Natural killer cell (primary cell): Measurements from ENCODE around the gene IL31. TPM values are rescaled to one million over a fixed set of nuclear protein-coding genes. Genes with fewer than 3 reads are reported as not detected.

ENCODE experiments used
- ATAC-seq, 3 donors: fragments of 150-1000 bp in 2 of 3; fragments of 200-7000 bp in 1 of 3; cut with Tn5 transposase; 1 replicate in 1 of 3; 2 replicates in 2 of 3; pipeline ENCODE4 v1.10.0; 2021; ENCODE audit warnings: mild to moderate bottlenecking in 2 of 3, moderate library complexity in 2 of 3
- DNase-seq, 2 donors: peaks; one replicate each; pipeline versions ENCODE4 v3.0.0 to v3.0.0-alpha.2; 2013 to 2021; ENCODE audit warnings: mixed read lengths in 1 of 2
- H3K27ac ChIP-seq: one replicate; pipeline ENCODE4 v1.5.1; 2013; ENCODE audit warnings: mild to moderate bottlenecking, low read length
- H3K27me3 ChIP-seq: one replicate; pipeline ENCODE4 v1.6.1; 2013; ENCODE audit warnings: low read length; ENCODE audit not compliant: control insufficient read depth, insufficient read depth
- H3K36me3 ChIP-seq: one replicate; pipeline ENCODE4 v1.6.1; 2013; ENCODE audit warnings: low read length; ENCODE audit not compliant: control insufficient read depth, insufficient read depth
- H3K4me1 ChIP-seq: one replicate; pipeline ENCODE4 v1.6.1; 2013; ENCODE audit warnings: low read length; ENCODE audit not compliant: control insufficient read depth, insufficient read depth
- H3K4me3 ChIP-seq: one replicate; pipeline ENCODE4 v1.5.1; 2013; ENCODE audit warnings: low read length
- H3K9me3 ChIP-seq: one replicate; pipeline ENCODE4 v1.6.1; 2013; ENCODE audit warnings: low read length; ENCODE audit not compliant: control insufficient read depth, insufficient read depth
- H3K27ac Mint-ChIP-seq, 2 donors: one replicate each; pipeline ENCODE4 v1.8.0; 2022; ENCODE audit warnings: mild to moderate bottlenecking in 2 of 2, mixed read lengths in 2 of 2, moderate library complexity in 1 of 2
- H3K27me3 Mint-ChIP-seq, 2 donors: one replicate each; pipeline ENCODE4 v1.8.0; 2022; ENCODE audit warnings: low read depth in 2 of 2, mixed read lengths in 2 of 2
- H3K36me3 Mint-ChIP-seq: one replicate; pipeline ENCODE4 v1.8.0; 2022; ENCODE audit warnings: mixed read lengths
- H3K4me1 Mint-ChIP-seq, 2 donors: one replicate each; pipeline ENCODE4 v1.8.0; 2022; ENCODE audit warnings: mixed read lengths in 2 of 2
- H3K4me3 Mint-ChIP-seq: one replicate; pipeline ENCODE4 v1.8.0; 2022; ENCODE audit warnings: mild to moderate bottlenecking, moderate library complexity, mixed read lengths
- H3K9me3 Mint-ChIP-seq, 2 donors: one replicate each; pipeline ENCODE4 v1.8.0; 2022; ENCODE audit warnings: mixed read lengths in 2 of 2
- CTCF ChIP-seq: fragments of 200-600 bp; IDR thresholded peaks from one replicate; pipeline ENCODE4 v1.8.0; 2022; ENCODE audit warnings: antibody characterized with exemption
- WGBS: methylation state at CpG from one replicate; pipeline ENCODE4 v1.1.7; 2013; ENCODE audit warnings: missing lambda C conversion rate; ENCODE audit not compliant: insufficient coverage; 5-methylcytosine and 5-hydroxymethylcytosine counted together
- intact Hi-C: fragments of 100-400 bp; cut with micrococcal nuclease; formaldehyde crosslinking; loops from one replicate; pipeline ENCODE4 v1.14.2; 2022
- total RNA-seq, 4 donors: library from RNA; stranded (reverse); fragments of 120-200 nt in 1 of 4; gene quantifications; one replicate each; pipeline versions ENCODE4 v1.2.3 to v1.2.4, GENCODE V29; 2013 to 2022

Gene IL31
- total RNA-seq, 3 donors from 2014 or later (not counting 1 experiment from before 2014, with no cell fraction given) = not detected

- Mint-ChIP-seq H3K9me3 (no peaks in the 10 kb centered on the region), H3K27ac (no peak overlapping the region), H3K4me3 (no peak overlapping the region), H3K36me3 (no peaks in the 10 kb centered on the region), H3K27me3 (no peaks in the 10 kb centered on the region), H3K4me1 (peaks cover 19 to 23% of the 10 kb centered on the region in 2 donors)
- no peak overlapping the region for H3K4me3 ChIP-seq
- intact Hi-C loops = no loop called here
- peaks cover 41% of the 10 kb centered on the region for H3K36me3 ChIP-seq
- ATAC-seq (no peak), DNase-seq (no peak)
- no peak for TF ChIP-seq CTCF
- 93% methylated on average over 15 of the region's 15 CpGs for WGBS
- no peaks in the 10 kb centered on the region for H3K27me3 ChIP-seq
- peaks cover 28% of the 10 kb centered on the region for H3K4me1 ChIP-seq
- H3K9me3 ChIP-seq = no peaks in the 10 kb centered on the region
- H3K27ac ChIP-seq = no peak overlapping the region
Observed at GRCh38 chr12:122126713-122127597, 47.1 kb downstream of the IL31 start.

DNA sequence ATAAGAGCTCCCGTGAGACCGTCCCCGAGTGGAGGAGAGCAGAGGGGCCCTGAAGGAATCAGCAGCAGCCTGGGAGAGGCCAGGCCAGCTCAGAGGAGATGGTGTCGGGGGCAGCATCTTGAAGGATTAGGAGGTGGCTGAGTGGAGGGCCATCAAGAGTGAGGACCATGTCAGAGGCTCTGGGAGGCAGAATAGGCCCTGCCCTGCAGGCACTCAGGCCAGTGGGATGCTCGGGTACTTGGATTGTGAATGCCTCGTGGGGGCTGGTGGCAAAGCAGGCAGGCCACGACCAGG lies 47.7 kb downstream of the IL31 start:
- H3K4me3 Mint-ChIP-seq = no peak overlapping the region
- no peaks in the 10 kb centered on the region for H3K27me3 Mint-ChIP-seq
- H3K4me1 ChIP-seq = peaks cover 28% of the 10 kb centered on the region
- H3K27ac ChIP-seq = no peak overlapping the region
- no peak for DNase-seq
- H3K4me3 ChIP-seq = no peak overlapping the region
- no peak for ATAC-seq
- no peaks in the 10 kb centered on the region for H3K9me3 ChIP-seq
- no peaks in the 10 kb centered on the region for H3K36me3 Mint-ChIP-seq
- WGBS = 85% methylated on average over 7 of the region's 7 CpGs
- intact Hi-C loops = no loop called here
- H3K27me3 ChIP-seq = no peaks in the 10 kb centered on the region
- H3K27ac Mint-ChIP-seq = peak overlapping the region in 1 of 2 donors; percentile 44
- H3K9me3 Mint-ChIP-seq = no peaks in the 10 kb centered on the region
- peaks cover 23 to 26% of the 10 kb centered on the region in 2 donors for H3K4me1 Mint-ChIP-seq
- H3K36me3 ChIP-seq = peaks cover 37% of the 10 kb centered on the region
- TF ChIP-seq CTCF = no peak

- peak overlapping the region in 1 of 2 donors; percentile 44 for H3K27ac Mint-ChIP-seq
- no peak for TF ChIP-seq CTCF
- no peak overlapping the region for H3K27ac ChIP-seq
- H3K4me3 Mint-ChIP-seq = no peak overlapping the region
- no peaks in the 10 kb centered on the region for H3K9me3 Mint-ChIP-seq
- DNase-seq = no peak
- no peaks in the 10 kb centered on the region for H3K27me3 ChIP-seq
- no peaks in the 10 kb centered on the region for H3K9me3 ChIP-seq
- no peaks in the 10 kb centered on the region for H3K27me3 Mint-ChIP-seq
- peaks cover 37% of the 10 kb centered on the region for H3K36me3 ChIP-seq
- H3K4me3 ChIP-seq = no peak overlapping the region
- WGBS = 56% methylated on average over 13 of the region's 13 CpGs
- peaks cover 28% of the 10 kb centered on the region for H3K4me1 ChIP-seq
- H3K36me3 Mint-ChIP-seq = no peaks in the 10 kb centered on the region
- ATAC-seq = peak in 1 of 3 donors; percentile 49
- intact Hi-C loops = no loop called here
- peaks cover 23 to 26% of the 10 kb centered on the region in 2 donors for H3K4me1 Mint-ChIP-seq
Observed at GRCh38 chr12:122125452-122126341, 48.3 kb downstream of the IL31 start.
